Spleen (tissue), 11 donors: ENCODE results near the gene SDC1. TPM values are rescaled to one million over a fixed set of nuclear protein-coding genes. Genes with fewer than 3 reads are reported as not detected.
A peak's percentile ranks its signal among the peaks of the same experiment; 100 is the strongest.
"Not testable (repeated sequence)": the region's sequence is repeated elsewhere in the genome, so short reads cannot be mapped to it uniquely, and the experiment has no call there.

ENCODE experiments used
- DNase-seq: peaks from one replicate; pipeline ENCODE4 v3.0.0-alpha.2; 2020
- H3K27ac ChIP-seq, 8 donors: fragments of 200-600 bp; sonication (generic) in 7 of 8; 1 replicate in 4 of 8; 2 replicates in 4 of 8; pipeline versions ENCODE4 v1.5.0 to v1.8.0; 2016 to 2021; ENCODE audit warnings: inconsistent platforms in 4 of 8, mild to moderate bottlenecking in 4 of 8, moderate library complexity in 1 of 8
- H3K27me3 ChIP-seq, 7 donors: fragments of 200-600 bp; sonication (generic) in 6 of 7; replicated peaks in 1 of 7; 1 replicate in 4 of 7; 2 replicates in 3 of 7; pipeline versions ENCODE4 v1.5.0 to v1.8.0; 2016 to 2021; ENCODE audit warnings: inconsistent platforms in 3 of 7, mild to moderate bottlenecking in 1 of 7
- H3K36me3 ChIP-seq, 6 donors: fragments of 200-600 bp; sonication (generic) in 5 of 6; 1 replicate in 4 of 6; 2 replicates in 2 of 6; pipeline versions ENCODE4 v1.5.0 to v1.8.0; 2016 to 2021; ENCODE audit warnings: inconsistent platforms in 2 of 6
- H3K4me1 ChIP-seq, 6 donors: fragments of 200-600 bp; sonication (generic) in 5 of 6; 1 replicate in 3 of 6; 2 replicates in 3 of 6; pipeline versions ENCODE4 v1.5.0 to v1.8.0; 2016 to 2021; ENCODE audit warnings: inconsistent platforms in 3 of 6
- H3K4me3 ChIP-seq, 8 donors: fragments of 200-600 bp; sonication (generic) in 7 of 8; 1 replicate in 4 of 8; 2 replicates in 4 of 8; pipeline versions ENCODE4 v1.5.0 to v1.8.0; 2016 to 2021; ENCODE audit warnings: inconsistent platforms in 4 of 8, mild to moderate bottlenecking in 4 of 8, moderate library complexity in 2 of 8
- H3K9me3 ChIP-seq, 8 donors: fragments of 200-600 bp; sonication (generic) in 7 of 8; 1 replicate in 4 of 8; 2 replicates in 4 of 8; pipeline versions ENCODE4 v1.5.0 to v1.8.0; 2016 to 2021; ENCODE audit warnings: inconsistent platforms in 4 of 8
- CTCF ChIP-seq, 11 experiments: fragments of 200-600 bp in 7 of 11; fragments of 450-650 bp in 4 of 11; sonication (generic) in 4 of 11; IDR thresholded peaks in 8 of 11; conservative IDR thresholded peaks in 3 of 11; 1 replicate in 7 of 11; 2 replicates in 4 of 11; pipeline versions ENCODE4 v1.4.0 to v1.8.0; 2016 to 2021; ENCODE audit warnings: antibody characterized with exemption in 11 of 11, inconsistent platforms in 4 of 11, mild to moderate bottlenecking in 1 of 11
- POLR2A ChIP-seq, 3 donors: fragments of 450-650 bp; IDR thresholded peaks; one replicate each; pipeline ENCODE4 v1.5.1; 2017; ENCODE audit warnings: antibody characterized with exemption in 3 of 3, mild to moderate bottlenecking in 1 of 3
- POLR2AphosphoS5 ChIP-seq, 3 donors: sonication (generic); formaldehyde crosslinking; IDR thresholded peaks; one replicate each; pipeline ENCODE4 v1.5.1; 2017; ENCODE audit warnings: antibody characterized with exemption in 3 of 3
- WGBS, 5 donors: extraction: QIAGEN DNeasy Blood & Tissue Kit in 3 of 5; methylation state at CpG; one replicate each; pipeline versions ENCODE4 v1.1.5 to v1.1.7; 2013 to 2018; 5-methylcytosine and 5-hydroxymethylcytosine counted together
- intact Hi-C: fragments of 100-400 bp; cut with DNase I; formaldehyde crosslinking; loops from one replicate; pipeline ENCODE4 v1.15.0; 2023; ENCODE audit warnings: low total_unique reads
- polyA plus RNA-seq, 3 donors: library from polyadenylated mRNA; stranded (reverse); fragments of 200-250 nt; gene quantifications; one replicate each; pipeline ENCODE4 v1.2.1, GENCODE V29; 2013
- total RNA-seq, 7 donors: library from RNA; depleted of rRNA in 3 of 7; stranded (reverse); fragments of >200 nt in 3 of 7; fragmentation: NEBNext Ultra II Directional in 4 of 7; extraction: Animal tissue kit (Norgen Biotek cat#: 25700) in 4 of 7; gene quantifications; one replicate each; pipeline versions ENCODE4 v1.1.0 to v1.2.1, GENCODE V29; 2016 to 2021
- donor health status: healthy with polysubstance abuse.
- donor health status: DM: no; HTN: no; CAD: no; lungs with moderate emphysema.
- donor health status: DM: no; HTN: no; CAD: no.
- donor health status: Bipolar disorder and iron deficiency.
- donor health status: healthy.
- donor health status: DM: no; HTN: no; CAD: no.
- donor health status: DM: yes; HTN: yes; CAD: no.

The SDC1 gene
- total and polyA plus RNA-seq, 10 donors: 0.54 to 43.8 (median 15.3) TPM

GRCh38 chr2:20247084-20247483 is 22.2 kb upstream of the SDC1 start:
- Histone ChIP-seq H3K27me3 (no peaks in the 10 kb centered on the region), H3K4me1 (peaks cover 0 to 5% (median 0%) of the 10 kb centered on the region in 6 donors), H3K27ac (no peak overlapping the region), H3K36me3 (peaks cover 0 to 70% (median 41%) of the 10 kb centered on the region in 6 donors), H3K9me3 (no peaks in the 10 kb centered on the region), H3K4me3 (no peak overlapping the region)
- WGBS, 5 donors: 94 to 100% (median 96%) methylated on average over 1 of the region's 1 CpG
- no peak for DNase-seq
- intact Hi-C loops: no loop called here
- no peak for TF ChIP-seq POLR2A (IDR thresholded peaks at IDR 0.05)
- TF ChIP-seq CTCF (IDR thresholded peaks at IDR 0.05 in 8 of 11, conservative IDR thresholded peaks at IDR 0.05 in 3 of 11): no peak
- no peak for TF ChIP-seq POLR2AphosphoS5 (IDR thresholded peaks at IDR 0.05)

DNA sequence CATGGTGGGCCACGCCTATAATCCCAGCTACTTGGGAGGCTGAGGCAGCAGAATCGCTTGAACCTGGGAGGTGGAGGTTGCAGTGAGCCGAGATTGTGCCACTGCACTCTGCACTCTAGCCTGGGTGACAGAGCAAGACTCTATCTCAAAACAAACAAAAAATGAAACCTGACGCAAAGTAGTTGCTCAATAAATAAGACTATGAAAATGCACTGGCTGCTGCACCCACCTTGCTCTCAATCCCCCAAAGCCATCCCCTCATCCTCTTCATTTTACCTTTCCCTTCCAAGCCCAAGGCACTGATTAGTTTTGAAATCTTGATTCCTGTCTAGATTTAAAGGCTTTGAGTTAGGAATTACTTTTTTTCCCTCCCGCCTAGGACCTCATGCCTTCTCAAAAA is 18.7 kb upstream of the SDC1 start:
- H3K4me1 ChIP-seq, DNase-seq, intact Hi-C loops, H3K27me3 ChIP-seq, H3K27ac ChIP-seq, H3K4me3 ChIP-seq, H3K9me3 ChIP-seq: not testable (repeated sequence)
- 89 to 97% (median 94%) methylated on average over 5 of the region's 5 CpGs for WGBS, 5 donors
- H3K36me3 ChIP-seq: peaks cover 0 to 35% (median 19%) of the 10 kb centered on the region in 6 donors

DNA sequence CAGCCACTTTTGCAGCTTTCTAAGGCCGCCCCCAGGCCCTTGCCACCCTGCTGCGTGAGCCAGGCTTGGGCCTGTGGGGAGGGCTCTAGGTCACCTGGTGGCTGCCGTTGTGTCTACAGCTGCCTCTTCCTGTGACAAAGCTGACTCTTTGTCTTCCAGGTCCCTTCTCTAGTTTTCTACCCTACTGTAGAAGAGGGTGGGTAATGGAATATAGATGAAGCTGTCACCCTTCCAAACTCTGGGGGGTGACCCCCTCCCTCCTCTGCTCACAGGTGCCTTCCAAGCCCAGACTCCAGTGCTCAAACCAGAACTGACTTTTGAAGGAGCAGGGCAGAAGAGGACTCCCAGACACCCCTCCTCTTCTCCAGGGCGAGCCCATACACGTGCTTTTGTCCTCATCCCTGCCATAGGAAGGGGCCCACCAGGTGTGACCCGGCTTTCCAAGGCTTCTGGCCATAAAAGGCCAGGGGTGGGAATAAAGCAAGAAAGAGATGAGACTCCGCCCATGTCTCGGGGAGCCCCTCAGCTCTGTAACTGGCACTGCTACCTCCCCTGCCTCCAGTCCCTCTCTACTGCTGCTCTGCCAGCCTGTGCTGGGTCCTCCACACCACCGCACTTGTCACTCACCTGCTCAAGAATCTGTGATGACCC is 17.9 kb upstream of the SDC1 start:
- H3K4me1 ChIP-seq: peaks cover 0 to 9% (median 0%) of the 10 kb centered on the region in 6 donors

GRCh38 chr2:20241973-20242726 is 17.2 kb upstream of the SDC1 start:
- intact Hi-C loops: no loop called here
- Histone ChIP-seq H3K36me3 (peaks cover 0 to 20% (median 5%) of the 10 kb centered on the region in 6 donors), H3K27me3 (peaks cover 0 to 13% (median 0%) of the 10 kb centered on the region in 7 donors), H3K27ac (no peak overlapping the region), H3K4me3 (no peak overlapping the region), H3K9me3 (peaks cover 0 to 6% (median 0%) of the 10 kb centered on the region in 8 donors), H3K4me1 (peaks cover 0 to 9% (median 0%) of the 10 kb centered on the region in 6 donors)
- TF ChIP-seq CTCF (IDR thresholded peaks at IDR 0.05 in 8 of 11, conservative IDR thresholded peaks at IDR 0.05 in 3 of 11) (peak in 8 of 11 experiments; percentile 16 to 65 (median 52)), POLR2AphosphoS5 (IDR thresholded peaks at IDR 0.05) (peak in 1 of 3 donors; percentile 8), POLR2A (IDR thresholded peaks at IDR 0.05) (no peak)
- 33 to 49% (median 40%) methylated on average over 38 to 43 of the region's 43 CpGs for WGBS, 5 donors
- no peak for DNase-seq

More for the DNA sequence above, 17.9 kb upstream of the SDC1 start:
- intact Hi-C loops: no loop called here
- Histone ChIP-seq H3K27ac (no peak overlapping the region), H3K4me3 (no peak overlapping the region), H3K9me3 (peaks cover 0 to 6% (median 0%) of the 10 kb centered on the region in 8 donors), H3K27me3 (peaks cover 0 to 7% (median 0%) of the 10 kb centered on the region in 7 donors), H3K36me3 (peaks cover 0 to 27% (median 12%) of the 10 kb centered on the region in 6 donors)
- WGBS, 5 donors: 64 to 75% (median 69%) methylated on average over 7 to 9 of the region's 9 CpGs
- DNase-seq: no peak
- TF ChIP-seq POLR2A (IDR thresholded peaks at IDR 0.05) (no peak), POLR2AphosphoS5 (IDR thresholded peaks at IDR 0.05) (peak in 1 of 3 donors; percentile 29), CTCF (IDR thresholded peaks at IDR 0.05 in 8 of 11, conservative IDR thresholded peaks at IDR 0.05 in 3 of 11) (no peak)

DNA sequence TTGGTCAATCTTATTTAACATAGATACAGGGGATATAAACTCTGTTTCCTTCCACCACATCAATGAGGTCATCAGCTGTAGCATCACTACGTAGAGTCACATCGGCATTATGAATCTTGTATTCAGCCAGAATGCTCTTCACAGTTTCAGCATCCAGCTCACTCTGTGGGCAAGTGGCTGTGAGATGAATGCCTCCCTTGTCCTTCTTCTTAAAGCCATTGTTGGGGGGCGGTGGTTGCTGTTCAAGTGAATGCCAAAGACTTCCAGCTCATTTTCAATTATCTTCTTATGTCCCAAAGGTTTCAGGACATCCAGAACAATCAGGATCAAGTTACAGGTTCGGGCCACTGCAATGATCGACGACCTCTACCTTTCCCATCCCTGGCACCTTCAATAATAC is 15.4 kb upstream of the SDC1 start:
- WGBS, 5 donors: 91 to 99% (median 95%) methylated on average over 6 of the region's 6 CpGs
- H3K4me1 ChIP-seq, H3K27ac ChIP-seq, DNase-seq, intact Hi-C loops, H3K36me3 ChIP-seq, H3K9me3 ChIP-seq, H3K4me3 ChIP-seq: not testable (repeated sequence)
- H3K27me3 ChIP-seq: peaks cover 0 to 22% (median 0%) of the 10 kb centered on the region in 7 donors
